A549 (cell line): ENCODE data around the gene KTN1. TPM values are rescaled to one million over a fixed set of nuclear protein-coding genes. Genes with fewer than 3 reads are reported as not detected.

Experiments
- ATAC-seq, 2 experiments: fragments of 200-7000 bp in 1 of 2; fragments of >200 bp in 1 of 2; cut with Nextera tagmentation in 1 of 2; cut with Tn5 transposase in 1 of 2; 3 replicates each; pipeline versions ENCODE4 v1.8.0 to v1.9.1; 2018 to 2020; ENCODE audit warnings: mild to moderate bottlenecking in 1 of 2, moderate library complexity in 1 of 2
- CTCF ChIA-PET: fragments of 300-600 bp; sonication (Branson Sonifier 250); formaldehyde crosslinking; extraction: SDS; loops from one replicate; lab custom pipeline; 2021; ENCODE audit warnings: antibody characterized with exemption, inconsistent platforms; lab: Yijun Ruan, JAX
- POLR2A ChIA-PET: fragments of 350-600 bp; formaldehyde crosslinking; extraction: SDS; loops from one replicate; lab custom pipeline; 2021; ENCODE audit warnings: antibody characterized with exemption, inconsistent platforms; lab: Yijun Ruan, JAX
- DNase-seq, 2 experiments: peaks; one replicate each; pipeline versions ENCODE4 v3.0.0 to v3.0.0-alpha.2; 2011 to 2016; ENCODE audit warnings: low read depth in 1 of 2, low spot score in 1 of 2
- FAIRE-seq: peaks from 2 replicates; lab custom pipeline; 2011; peaks lifted over from hg19 to GRCh38; lab: Jason Lieb, UNC
- H3K27ac ChIP-seq, 2 experiments: fragments of >200 bp; sonication (Bioruptor Twin); formaldehyde crosslinking; 3 replicates each; pipeline ENCODE4 v1.5.1; 2016 to 2017
- H3K4me1 ChIP-seq: fragments of >200 bp; sonication (Bioruptor Twin); formaldehyde crosslinking; 3 replicates; pipeline ENCODE4 v1.6.1; 2016
- H3K4me2 ChIP-seq: fragments of >200 bp; sonication (Bioruptor Twin); formaldehyde crosslinking; 3 replicates; pipeline ENCODE4 v1.6.1; 2016
- H3K4me3 ChIP-seq: fragments of >200 bp; sonication (Bioruptor Twin); formaldehyde crosslinking; 3 replicates; pipeline ENCODE4 v1.5.1; 2016
- H3K9me3 ChIP-seq: fragments of >200 bp; sonication (Bioruptor Twin); formaldehyde crosslinking; 3 replicates; pipeline ENCODE4 v1.6.1; 2016
- ATOH8 ChIP-seq: fragments of 250-450 bp; sonication (Bioruptor Pico); IDR thresholded peaks from 2 replicates; pipeline ENCODE4 v1.5.0; 2020; ENCODE audit warnings: low read depth, mild to moderate bottlenecking, moderate library complexity
- BCL3 ChIP-seq: fragments of >200 bp; sonication (Bioruptor Twin); formaldehyde crosslinking; IDR thresholded peaks from 3 replicates; pipeline ENCODE4 v1.6.1; 2016
- BHLHE40 ChIP-seq: IDR thresholded peaks from 2 replicates; pipeline ENCODE4 v1.6.1; 2012; ENCODE audit warnings: low read depth, low read length, inconsistent platforms
- CBX2 ChIP-seq: fragments of 200-600 bp; sonication (generic); IDR thresholded peaks from 2 replicates; pipeline ENCODE4 v1.6.1; 2016; ENCODE audit warnings: low read depth, mild to moderate bottlenecking, borderline replicate concordance
- CBX8 ChIP-seq: fragments of 200-600 bp; sonication (generic); IDR thresholded peaks from 2 replicates; pipeline ENCODE4 v1.6.1; 2016
- CTCF ChIP-seq: fragments of >200 bp; sonication (Bioruptor Twin); formaldehyde crosslinking; IDR thresholded peaks from 3 replicates; pipeline ENCODE4 v1.5.1; 2016
- EHMT2 ChIP-seq: fragments of 200-600 bp; sonication (generic); IDR thresholded peaks from 2 replicates; pipeline ENCODE4 v1.6.1; 2016; ENCODE audit warnings: antibody characterized with exemption, low read depth, mild to moderate bottlenecking, moderate library complexity
- EP300 ChIP-seq, 2 experiments: fragments of >200 bp; sonication (Bioruptor Twin); formaldehyde crosslinking; IDR thresholded peaks; 2 replicates in 1 of 2; 3 replicates in 1 of 2; pipeline ENCODE4 v1.6.1; 2016 to 2017
- FOSB ChIP-seq: fragments of 250-450 bp; sonication (Bioruptor Pico); IDR thresholded peaks from 2 replicates; pipeline ENCODE4 v1.5.0; 2020; ENCODE audit warnings: mild to moderate bottlenecking, moderate library complexity
- FOXS1 ChIP-seq: fragments of 250-450 bp; sonication (Bioruptor Pico); IDR thresholded peaks from 2 replicates; pipeline ENCODE4 v1.5.0; 2020; ENCODE audit warnings: mild to moderate bottlenecking, moderate library complexity
- HDAC2 ChIP-seq: fragments of 200-600 bp; sonication (generic); IDR thresholded peaks from 2 replicates; pipeline ENCODE4 v1.6.1; 2016
- HEYL ChIP-seq: fragments of 250-450 bp; sonication (Bioruptor Pico); IDR thresholded peaks from 2 replicates; pipeline ENCODE4 v1.8.0; 2021; ENCODE audit warnings: mild to moderate bottlenecking, moderate library complexity
- JUN ChIP-seq, 2 experiments: fragments of >200 bp; sonication (Bioruptor Twin); formaldehyde crosslinking; IDR thresholded peaks; 2 replicates in 1 of 2; 3 replicates in 1 of 2; pipeline ENCODE4 v1.6.1; 2016 to 2017
- MAFK ChIP-seq: fragments of 450-650 bp; IDR thresholded peaks from 2 replicates; pipeline ENCODE4 v1.6.1; 2014; ENCODE audit not compliant: partially characterized antibody
- MAX ChIP-seq: IDR thresholded peaks from 2 replicates; pipeline ENCODE4 v1.6.1; 2012
- NR3C1 ChIP-seq: fragments of >200 bp; sonication (Bioruptor Twin); formaldehyde crosslinking; IDR thresholded peaks from 3 replicates; pipeline ENCODE4 v1.6.1; 2017
- PHF8 ChIP-seq: fragments of 200-600 bp; sonication (generic); IDR thresholded peaks from 2 replicates; pipeline ENCODE4 v1.6.1; 2016; ENCODE audit warnings: low read depth, mild to moderate bottlenecking, antibody characterized with exemption, moderate library complexity, borderline replicate concordance
- POLR2AphosphoS2 ChIP-seq: conservative IDR thresholded peaks from 2 replicates; pipeline ENCODE4 v1.6.1; 2012; ENCODE audit warnings: low read length, improper control_type of control experiment, inconsistent platforms
- RARB ChIP-seq: fragments of 250-450 bp; sonication (Bioruptor Pico); IDR thresholded peaks from 2 replicates; pipeline ENCODE4 v1.8.0; 2021; ENCODE audit warnings: mild to moderate bottlenecking, moderate library complexity
- RNF2 ChIP-seq: fragments of 200-600 bp; sonication (generic); IDR thresholded peaks from 2 replicates; pipeline ENCODE4 v1.6.1; 2016; ENCODE audit warnings: low read depth, mild to moderate bottlenecking, antibody characterized with exemption, moderate library complexity, borderline replicate concordance
- ZC3H11A ChIP-seq: fragments of 450-650 bp; IDR thresholded peaks from 2 replicates; pipeline ENCODE4 v1.6.1; 2014; ENCODE audit warnings: antibody characterized with exemption, mild to moderate bottlenecking
- ZNF302 ChIP-seq: fragments of 250-450 bp; sonication (Bioruptor Pico); IDR thresholded peaks from 2 replicates; pipeline ENCODE4 v1.9.0; 2021; ENCODE audit warnings: inconsistent platforms, mild to moderate bottlenecking, moderate library complexity
- ZSCAN20 ChIP-seq: fragments of 250-450 bp; sonication (Bioruptor Pico); IDR thresholded peaks from 2 replicates; pipeline ENCODE4 v1.8.0; 2022; ENCODE audit warnings: mild to moderate bottlenecking, moderate library complexity
- WGBS: methylation state at CpG from one replicate; pipeline ENCODE4 v1.1.6; 2017; ENCODE audit errors: missing lambda C conversion rate; 5-methylcytosine and 5-hydroxymethylcytosine counted together
- polyA plus RNA-seq, 4 experiments: library from polyadenylated mRNA; depleted of rRNA in 3 of 4; stranded (reverse); fragments of >200 nt; fragmentation: RNase III in 1 of 4; extraction: RNeasy Plus Mini Kit Qiagen cat#74134 plus additional on column Dnase treatment in 1 of 4; gene quantifications; 2 replicates in 3 of 4; 3 replicates in 1 of 4; pipeline ENCODE4 v1.2.3, GENCODE V29; 2011 to 2017

Gene KTN1
- polyA plus RNA-seq, 2 of the 4 experiments (the other 2 are of a cell fraction) = 153 to 233 TPM

- Histone ChIP-seq H3K4me1 (peaks cover 21% of the 10 kb centered on the region), H3K4me3 (no peak overlapping the region), H3K9me3 (no peaks in the 10 kb centered on the region), H3K27ac (no peak overlapping the region), H3K4me2 (no peak overlapping the region)
- 7% methylated on average over 1 of the region's 1 CpG for WGBS
- CTCF ChIA-PET = interaction anchor here (1.0 kb wide), 1 partner anchor 795 kb away, joined by 3 read pairs; no protein-coding TSS in a partner anchor
- POLR2A ChIA-PET = no interaction called here
- FAIRE-seq = no peak
- DNase-seq = no peak
- no peak for TF ChIP-seq BHLHE40
- no peak for TF ChIP-seq RNF2
- no peak for TF ChIP-seq NR3C1
- TF ChIP-seq MAX = no peak
- TF ChIP-seq ZC3H11A = no peak
- no peak for TF ChIP-seq BCL3
- TF ChIP-seq POLR2AphosphoS2 = no peak
- TF ChIP-seq FOSB = no peak
- no peak for ATAC-seq
These were observed 34.2 kb upstream of the KTN1 start for GRCh38 chr14:55545779-55546178.

GRCh38 chr14:55546212-55546874 lies 33.7 kb upstream of the KTN1 start:
- Histone ChIP-seq H3K27ac (no peak overlapping the region), H3K4me3 (no peak overlapping the region), H3K4me2 (no peak overlapping the region), H3K9me3 (no peaks in the 10 kb centered on the region), H3K4me1 (peaks cover 15% of the 10 kb centered on the region)
- DNase-seq = no peak
- WGBS = 97% methylated on average over 3 of the region's 3 CpGs
- FAIRE-seq = no peak
- ChIA-PET POLR2A (no interaction called here), CTCF (interaction anchor here (1.0 kb wide), 1 partner anchor 794 kb away, joined by 3 read pairs; no protein-coding TSS in a partner anchor)
- no peak for ATAC-seq
- TF ChIP-seq CBX2 (no peak), FOSB (no peak), PHF8 (no peak), CTCF (no peak), HEYL (CRISPR knock-in tag) (no peak), ZSCAN20 (CRISPR knock-in tag) (no peak), MAFK (no peak), EP300 (IDR thresholded peaks at IDR 0.05) (no peak), MAX (no peak), RARB (CRISPR knock-in tag) (no peak), JUN (IDR thresholded peaks at IDR 0.05) (no peak)

GRCh38 chr14:55547650-55548315 lies 32.2 kb upstream of the KTN1 start:
- no peak for ATAC-seq
- POLR2A ChIA-PET = no interaction called here
- H3K9me3 ChIP-seq = no peaks in the 10 kb centered on the region
- H3K4me3 ChIP-seq = no peak overlapping the region
- no peak for DNase-seq
- WGBS = 93% methylated on average over 3 of the region's 3 CpGs
- H3K27ac ChIP-seq = no peak overlapping the region
- H3K4me1 ChIP-seq = peaks cover under 1% of the 10 kb centered on the region
- no peak for FAIRE-seq
- TF ChIP-seq ZNF302 (CRISPR knock-in tag) (no peak), FOXS1 (CRISPR knock-in tag) (no peak), HDAC2 (no peak), EHMT2 (no peak), PHF8 (no peak), CBX8 (no peak), ATOH8 (CRISPR knock-in tag) (no peak)
- CTCF ChIA-PET = no interaction called here
- H3K4me2 ChIP-seq = no peak overlapping the region
